AG10803 (cell line): ENCODE data around the gene CASTOR1.
A peak's percentile ranks its signal among the peaks of the same experiment; 100 is the strongest.

Source experiments
- DNase-seq: peaks from one replicate; pipeline ENCODE4 v3.0.0; 2010; ENCODE audit warnings: low read depth
- H3K4me3 ChIP-seq: 2 replicates; pipeline ENCODE4 v1.5.1; 2011; ENCODE audit warnings: mild to moderate bottlenecking, low read length, control low read depth
- TF ChIP-seq, protein P1 (sequence below): conservative IDR thresholded peaks from 2 replicates; pipeline ENCODE4 v1.5.1; 2011; ENCODE audit warnings: mild to moderate bottlenecking, low read length, control low read depth, inconsistent platforms

The CASTOR1 gene

DNA sequence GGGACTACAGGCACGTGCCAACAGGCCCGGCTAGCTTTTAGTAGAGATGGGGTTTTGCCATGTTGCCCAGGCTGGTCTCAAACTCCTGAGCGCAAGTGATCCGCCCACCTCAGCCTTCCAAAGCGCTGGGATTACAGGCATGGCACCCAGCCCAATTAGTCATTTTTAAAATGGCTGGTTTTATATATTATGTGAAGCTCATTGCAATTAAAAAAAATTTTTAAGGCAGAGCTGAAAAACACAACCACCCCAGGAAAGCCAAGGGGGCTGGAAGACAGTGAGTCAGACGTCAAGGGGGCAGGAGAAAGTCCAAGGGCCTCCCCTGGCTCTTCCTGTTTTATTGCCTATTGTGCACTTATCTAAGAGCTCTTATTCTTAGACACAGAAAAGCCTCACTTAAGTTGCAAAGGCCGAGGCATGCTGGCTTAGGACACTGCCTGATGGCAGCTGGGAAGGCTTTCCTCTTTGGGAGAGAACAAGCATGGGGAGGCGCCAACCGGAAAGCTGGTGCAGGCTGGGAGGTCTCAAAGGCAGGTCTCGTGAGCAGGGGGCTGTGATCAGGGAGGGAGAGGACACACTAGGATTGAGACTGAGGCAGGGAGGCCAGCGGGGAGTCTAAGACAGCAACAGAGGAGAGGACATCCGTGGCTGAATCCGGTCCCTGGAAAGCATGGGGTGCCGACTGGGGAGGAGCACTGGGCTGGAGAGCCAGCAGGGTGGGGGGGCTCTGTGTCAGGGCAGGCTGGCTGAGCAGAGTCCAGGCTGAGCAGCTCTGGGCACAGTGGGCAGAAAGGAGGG lies 11.6 kb downstream of the CASTOR1 start:
- peak; percentile 55 for DNase-seq
- H3K4me3 ChIP-seq: no peak overlapping the region
- TF ChIP-seq, protein P1, sequence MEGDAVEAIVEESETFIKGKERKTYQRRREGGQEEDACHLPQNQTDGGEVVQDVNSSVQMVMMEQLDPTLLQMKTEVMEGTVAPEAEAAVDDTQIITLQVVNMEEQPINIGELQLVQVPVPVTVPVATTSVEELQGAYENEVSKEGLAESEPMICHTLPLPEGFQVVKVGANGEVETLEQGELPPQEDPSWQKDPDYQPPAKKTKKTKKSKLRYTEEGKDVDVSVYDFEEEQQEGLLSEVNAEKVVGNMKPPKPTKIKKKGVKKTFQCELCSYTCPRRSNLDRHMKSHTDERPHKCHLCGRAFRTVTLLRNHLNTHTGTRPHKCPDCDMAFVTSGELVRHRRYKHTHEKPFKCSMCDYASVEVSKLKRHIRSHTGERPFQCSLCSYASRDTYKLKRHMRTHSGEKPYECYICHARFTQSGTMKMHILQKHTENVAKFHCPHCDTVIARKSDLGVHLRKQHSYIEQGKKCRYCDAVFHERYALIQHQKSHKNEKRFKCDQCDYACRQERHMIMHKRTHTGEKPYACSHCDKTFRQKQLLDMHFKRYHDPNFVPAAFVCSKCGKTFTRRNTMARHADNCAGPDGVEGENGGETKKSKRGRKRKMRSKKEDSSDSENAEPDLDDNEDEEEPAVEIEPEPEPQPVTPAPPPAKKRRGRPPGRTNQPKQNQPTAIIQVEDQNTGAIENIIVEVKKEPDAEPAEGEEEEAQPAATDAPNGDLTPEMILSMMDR: no peak

DNA sequence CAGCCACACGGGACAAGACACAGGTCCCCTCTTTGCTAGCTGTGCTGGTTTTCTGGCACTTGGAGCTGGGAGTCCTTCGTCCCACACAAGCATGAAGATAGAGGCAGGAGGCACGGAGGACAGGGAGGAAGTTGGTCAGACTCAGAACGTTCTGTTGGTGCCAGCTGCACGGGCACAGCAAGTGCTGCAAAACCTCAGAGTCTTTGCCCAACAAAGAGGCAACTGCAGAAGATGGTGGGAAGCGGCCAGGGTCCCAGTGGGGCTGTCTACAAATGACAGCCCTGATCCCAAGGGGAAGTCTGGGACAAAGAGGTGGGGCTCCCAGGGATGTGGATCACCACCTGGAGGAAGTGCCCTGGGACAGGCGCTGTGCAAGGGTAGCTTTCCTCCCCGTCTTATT lies 13.3 kb downstream of the CASTOR1 start:
- DNase-seq: no peak
- no peak overlapping the region for H3K4me3 ChIP-seq
- TF ChIP-seq, protein P1: no peak

DNA sequence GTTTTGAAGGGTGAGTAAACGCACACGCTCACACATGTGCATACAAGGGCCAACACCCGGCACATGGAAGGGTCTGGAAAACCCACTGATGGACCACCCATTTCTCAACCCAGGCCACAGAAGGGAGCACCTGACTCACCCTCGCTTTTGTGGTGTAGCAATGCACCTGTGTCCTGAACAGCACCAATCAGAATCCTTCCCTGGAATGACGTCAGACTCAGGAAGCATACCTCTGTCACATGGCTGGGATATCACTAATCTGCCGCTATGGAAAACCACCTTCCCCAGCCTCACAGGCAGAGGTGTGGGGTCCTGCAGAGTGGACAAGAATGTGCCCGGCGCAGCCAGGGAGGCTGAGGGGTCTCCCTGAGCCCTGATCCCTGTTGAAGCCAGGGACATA lies 13.7 kb downstream of the CASTOR1 start:
- H3K4me3 ChIP-seq: no peak overlapping the region
- TF ChIP-seq, protein P1: no peak
- DNase-seq: no peak

DNA sequence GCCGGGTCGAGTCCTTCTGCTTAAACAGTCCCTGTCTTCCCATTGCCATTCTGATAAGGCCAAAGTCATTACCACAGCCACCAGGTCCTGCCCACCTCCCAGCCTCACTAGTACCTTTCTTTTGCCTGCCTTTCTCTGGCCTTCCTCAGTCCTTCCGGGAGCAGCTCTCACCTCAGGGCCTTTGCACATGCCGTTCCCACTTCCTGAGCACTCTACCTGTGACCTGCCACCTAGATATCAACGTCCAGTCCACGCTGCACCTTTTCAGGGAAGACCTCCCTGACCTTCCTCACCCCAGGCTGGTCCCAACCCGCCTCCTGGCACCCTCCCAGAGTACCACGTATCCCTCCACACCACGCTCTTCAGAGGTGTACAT lies 14.9 kb downstream of the CASTOR1 start:
- no peak overlapping the region for H3K4me3 ChIP-seq
- TF ChIP-seq, protein P1: no peak
- DNase-seq: no peak

DNA sequence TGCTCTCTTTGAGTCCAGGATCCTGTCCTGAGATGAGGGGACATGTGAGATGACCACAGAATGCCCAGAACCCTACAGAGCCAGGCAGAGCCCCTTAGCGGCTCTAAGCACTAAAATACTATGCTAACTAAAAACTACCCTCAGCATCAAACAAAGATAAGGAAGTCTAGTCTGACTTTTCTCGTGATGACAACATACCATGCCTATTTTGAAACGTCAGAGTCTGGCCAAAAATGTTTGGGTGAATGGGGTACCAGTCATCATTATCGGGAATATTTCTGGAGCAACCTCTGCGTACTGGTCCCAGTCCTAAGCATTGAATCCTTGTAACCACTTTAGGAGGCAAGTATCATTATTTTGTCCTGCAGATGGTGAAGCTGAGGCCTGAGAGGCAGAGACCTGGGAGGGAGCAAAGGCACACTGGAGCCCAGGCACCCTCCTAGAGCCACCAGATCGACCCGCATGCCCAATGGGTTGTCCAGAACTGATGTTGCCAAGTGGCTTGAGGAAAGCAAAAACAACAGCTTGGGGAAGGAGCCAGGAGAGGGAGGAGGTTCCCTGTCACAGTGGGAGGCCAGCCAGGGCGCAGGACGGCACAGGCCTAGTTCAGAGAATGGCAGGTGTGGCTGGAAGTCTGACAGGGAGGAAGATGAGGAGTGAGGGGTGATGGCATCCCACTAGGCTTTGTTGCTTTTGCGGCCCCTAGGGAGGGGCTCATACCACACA lies 15.4 kb downstream of the CASTOR1 start:
- TF ChIP-seq, protein P1: no peak
- no peak overlapping the region for H3K4me3 ChIP-seq
- no peak for DNase-seq

DNA sequence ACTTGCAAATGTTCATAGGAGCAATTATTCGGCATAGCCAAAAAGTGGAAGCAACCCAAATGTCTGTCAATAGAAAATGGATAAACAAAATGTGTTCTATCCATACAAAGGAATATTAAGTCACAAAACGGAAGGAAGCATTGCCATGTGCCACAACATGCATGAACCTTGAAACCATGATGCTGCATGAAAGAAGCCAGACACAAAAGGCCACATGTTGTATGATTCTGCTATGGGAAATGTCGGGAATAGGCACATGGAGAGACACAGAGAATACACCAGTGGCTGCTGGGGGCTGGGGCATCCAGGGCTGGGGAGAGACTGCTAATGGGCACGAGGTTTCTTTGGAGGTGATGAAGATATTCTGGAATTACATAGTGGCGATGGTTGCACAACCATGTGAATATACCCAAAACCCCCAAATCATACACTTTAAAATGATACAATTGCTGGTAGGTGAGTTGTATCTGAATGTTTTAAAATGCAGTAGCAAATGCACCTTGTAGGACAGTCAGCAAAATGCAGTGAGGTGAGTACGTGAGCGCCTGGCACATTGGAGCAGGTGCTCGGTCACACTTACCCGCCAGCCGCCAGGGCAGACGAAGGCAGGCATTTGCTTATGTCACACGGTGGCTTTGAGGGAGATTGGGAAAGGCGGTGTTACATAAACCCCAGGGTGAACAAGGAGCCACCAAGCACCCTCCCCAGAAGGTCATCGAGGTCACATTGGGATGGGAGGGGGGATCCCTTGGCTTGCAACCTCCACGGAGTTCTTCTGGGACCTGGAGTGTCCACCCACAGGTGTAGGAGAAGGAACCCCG lies 16.3 kb downstream of the CASTOR1 start:
- DNase-seq: no peak
- TF ChIP-seq, protein P1: no peak
- H3K4me3 ChIP-seq: no peak overlapping the region
